H54 (cell line): Measurements from ENCODE around the gene PLCB1.
"Not testable (repeated sequence)": the region's sequence is repeated elsewhere in the genome, so short reads cannot be mapped to it uniquely, and the experiment has no call there.

Experiments used
- DNase-seq: peaks from one replicate; pipeline ENCODE4 v3.0.0; 2011; ENCODE audit warnings: low spot score, mixed read lengths; ENCODE audit not compliant: insufficient read length
- FAIRE-seq: peaks from 3 replicates; lab custom pipeline; 2011; peaks lifted over from hg19 to GRCh38; lab: Jason Lieb, UNC
- POLR2A ChIP-seq: IDR thresholded peaks from 2 replicates; pipeline ENCODE4 v1.6.1; 2011; ENCODE audit warnings: low read depth, mild to moderate bottlenecking, low read length

Gene PLCB1

DNA sequence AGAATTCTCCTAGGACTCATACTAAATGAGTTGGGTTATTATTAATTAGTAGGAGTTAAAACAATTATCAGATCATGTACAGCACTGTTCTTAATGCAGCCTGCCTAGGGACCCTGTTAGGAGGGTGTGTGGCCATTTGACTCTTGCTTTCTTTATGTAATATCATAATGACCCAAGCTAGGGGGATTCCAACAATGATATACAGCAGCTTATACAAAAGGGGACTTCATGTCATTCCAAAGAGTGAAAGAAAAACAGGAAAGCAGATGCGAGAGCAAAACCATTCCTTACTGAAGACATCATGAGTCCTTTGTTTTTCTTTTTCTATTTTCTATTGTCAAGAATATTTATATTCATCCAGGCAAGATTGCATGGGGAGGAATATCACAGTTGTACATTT, 455.2 kb downstream of the PLCB1 start:
- DNase-seq (no peak), FAIRE-seq (no peak)
- TF ChIP-seq POLR2A, result no peak

- DNase-seq, result no peak
- TF ChIP-seq POLR2A, result no peak
- FAIRE-seq, result no peak
Observed at GRCh38 chr20:8587810-8588209, 455.7 kb downstream of the PLCB1 start.

- DNase-seq (peak; percentile 19), FAIRE-seq (no peak)
- TF ChIP-seq POLR2A, result no peak
Observed at GRCh38 chr20:8589956-8590355, 457.9 kb downstream of the PLCB1 start.

- FAIRE-seq, DNase-seq: not testable (repeated sequence)
Observed at GRCh38 chr20:8600910-8601541, 469.0 kb downstream of the PLCB1 start.

DNA sequence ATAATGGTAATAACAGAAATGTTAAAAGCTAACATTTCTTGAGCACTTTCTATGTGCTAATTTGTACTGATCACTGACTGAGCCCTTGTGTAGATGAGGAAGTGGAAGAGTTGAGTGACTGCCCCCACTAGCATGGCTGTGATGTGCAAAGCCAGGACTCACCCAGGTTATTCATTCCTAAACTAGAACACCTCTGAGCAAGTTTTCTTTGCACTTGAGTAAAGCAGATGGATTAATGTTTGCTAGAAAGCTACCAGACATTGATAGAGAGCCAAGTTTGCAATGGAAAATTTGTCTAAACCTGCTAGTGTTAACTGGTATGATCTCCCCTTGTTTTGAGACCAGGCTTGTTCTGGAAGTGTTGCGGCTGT, 469.5 kb downstream of the PLCB1 start:
- no peak for DNase-seq
- FAIRE-seq, result peak; percentile 38
- TF ChIP-seq POLR2A, result no peak

DNA sequence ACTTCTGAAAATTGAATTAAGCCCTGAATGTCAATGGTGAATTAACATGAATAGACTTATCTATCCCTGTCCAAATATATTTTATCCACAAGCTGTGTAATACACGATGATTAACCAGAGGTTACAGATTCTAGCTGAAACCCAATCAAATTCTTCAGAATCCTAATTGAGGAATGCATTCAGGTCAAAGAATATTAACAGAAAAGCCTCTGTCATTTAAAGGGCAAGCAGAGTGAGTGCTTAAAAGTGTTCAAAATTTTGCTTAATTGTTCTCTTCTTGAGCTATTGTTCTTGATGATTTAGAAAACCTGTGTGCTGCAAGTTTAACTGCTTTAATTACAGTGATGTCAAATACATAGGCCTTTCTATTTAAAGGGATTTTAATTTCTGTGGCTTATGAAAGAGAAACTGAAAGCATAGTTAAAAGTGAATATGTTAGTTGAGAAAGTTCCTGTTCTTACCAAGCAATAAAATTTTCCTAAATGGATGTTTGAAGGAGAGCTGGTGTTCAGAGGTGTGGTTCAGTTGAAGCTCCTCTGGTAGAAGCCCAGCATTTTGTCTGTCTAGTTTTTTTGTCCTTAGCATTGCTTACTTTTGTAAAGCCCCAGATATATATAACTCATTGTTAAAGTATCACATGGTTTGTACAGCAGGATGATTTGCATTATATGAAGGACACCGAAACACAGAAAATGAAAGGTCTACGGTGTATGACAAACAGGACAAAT, 470.5 kb downstream of the PLCB1 start:
- no peak for FAIRE-seq
- no peak for DNase-seq
- TF ChIP-seq POLR2A, result no peak

GRCh38 chr20:8608470-8608869, 476.4 kb downstream of the PLCB1 start:
- DNase-seq, result no peak
- TF ChIP-seq POLR2A, result no peak
- no peak for FAIRE-seq

DNA sequence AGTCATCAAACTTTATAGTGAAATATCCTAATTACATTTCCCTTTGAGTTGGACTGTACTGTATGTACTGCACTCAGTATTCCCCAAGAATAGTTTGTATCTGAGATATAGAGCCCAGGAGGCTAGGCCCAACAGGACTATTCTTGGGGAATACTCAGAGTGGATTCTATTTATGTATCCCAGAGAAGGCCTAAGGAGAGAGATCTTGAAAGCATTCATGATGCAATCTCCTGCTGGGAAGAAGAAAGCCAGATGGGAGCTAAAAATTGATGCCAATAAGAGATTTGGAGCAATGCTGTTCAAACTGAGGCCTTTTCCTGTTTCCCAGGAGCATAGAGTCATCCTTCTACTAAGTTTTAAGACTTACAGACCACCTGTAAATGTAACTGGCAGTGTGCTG, 484.7 kb downstream of the PLCB1 start:
- TF ChIP-seq POLR2A, result no peak
- FAIRE-seq (no peak), DNase-seq (no peak)

DNA sequence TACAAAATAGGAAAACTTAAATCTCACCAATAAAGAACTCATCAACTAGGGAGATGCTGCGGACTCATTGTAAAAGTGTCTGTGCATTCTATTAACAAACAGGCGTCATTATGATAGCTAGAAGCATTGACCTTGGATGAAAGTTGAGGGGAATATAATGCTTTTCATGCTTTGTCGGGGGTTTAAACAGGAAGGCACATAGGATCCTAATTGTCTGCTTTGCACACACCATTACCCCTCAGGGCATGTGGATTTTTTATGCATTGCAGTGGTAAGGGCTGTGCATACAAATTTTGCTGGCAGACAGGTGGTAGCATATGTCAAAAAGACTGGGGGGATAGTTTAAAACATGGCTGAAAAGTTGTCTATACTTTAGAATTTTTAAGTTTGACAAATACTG, 488.9 kb downstream of the PLCB1 start:
- FAIRE-seq (no peak), DNase-seq (no peak)
- no peak for TF ChIP-seq POLR2A

GRCh38 chr20:8624046-8624445, 492.0 kb downstream of the PLCB1 start:
- no peak for TF ChIP-seq POLR2A
- FAIRE-seq (no peak), DNase-seq (no peak)

- DNase-seq, result no peak
- no peak for FAIRE-seq
- TF ChIP-seq POLR2A, result no peak
Observed at GRCh38 chr20:8624616-8625015, 492.6 kb downstream of the PLCB1 start.

GRCh38 chr20:8627340-8628004, 495.4 kb downstream of the PLCB1 start:
- FAIRE-seq (peak; percentile 41), DNase-seq (no peak)
- TF ChIP-seq POLR2A, result no peak

DNA sequence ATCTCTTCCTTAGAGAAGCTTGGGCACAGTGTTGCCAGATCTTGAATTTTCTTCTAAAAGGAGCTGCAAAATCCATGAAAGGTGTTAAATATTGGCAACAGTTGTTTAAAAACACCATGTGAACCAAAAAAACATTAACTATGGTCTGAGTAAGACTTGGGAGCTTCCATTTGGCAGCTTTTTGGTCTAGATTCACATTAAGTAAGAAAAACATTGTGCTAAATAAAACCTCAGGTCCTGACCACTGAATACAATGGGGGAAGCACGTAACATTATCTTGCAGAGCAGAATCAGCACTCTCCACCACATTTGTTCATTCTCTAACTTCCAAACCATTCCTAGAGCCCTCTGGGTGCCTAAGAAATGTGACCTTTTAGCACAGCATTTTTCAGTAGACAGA, 499.2 kb downstream of the PLCB1 start:
- DNase-seq (no peak), FAIRE-seq (no peak)
- no peak for TF ChIP-seq POLR2A

DNA sequence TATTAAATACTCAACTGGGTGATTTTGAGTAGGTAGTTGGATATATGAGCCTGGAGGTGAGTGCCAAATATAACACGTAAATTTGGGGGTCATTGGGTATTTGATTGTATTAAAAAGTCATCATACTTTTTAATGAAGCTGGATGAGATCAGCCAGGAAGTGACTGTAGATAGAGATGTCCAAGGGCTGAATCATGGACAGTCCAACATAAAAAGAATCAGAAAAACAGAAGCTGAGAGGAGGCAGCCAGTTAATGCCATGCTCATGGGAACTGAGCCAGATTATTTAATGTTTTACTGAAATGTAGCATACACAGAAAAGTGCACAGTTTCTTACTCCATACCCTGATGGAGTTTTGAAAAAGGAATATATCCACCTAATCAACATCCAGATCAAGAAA, 501.3 kb downstream of the PLCB1 start:
- TF ChIP-seq POLR2A, result no peak
- DNase-seq, result no peak
- FAIRE-seq, result no peak
